ENCODE data around the gene SLC49A4.

SLC49A4 gene

DNA sequence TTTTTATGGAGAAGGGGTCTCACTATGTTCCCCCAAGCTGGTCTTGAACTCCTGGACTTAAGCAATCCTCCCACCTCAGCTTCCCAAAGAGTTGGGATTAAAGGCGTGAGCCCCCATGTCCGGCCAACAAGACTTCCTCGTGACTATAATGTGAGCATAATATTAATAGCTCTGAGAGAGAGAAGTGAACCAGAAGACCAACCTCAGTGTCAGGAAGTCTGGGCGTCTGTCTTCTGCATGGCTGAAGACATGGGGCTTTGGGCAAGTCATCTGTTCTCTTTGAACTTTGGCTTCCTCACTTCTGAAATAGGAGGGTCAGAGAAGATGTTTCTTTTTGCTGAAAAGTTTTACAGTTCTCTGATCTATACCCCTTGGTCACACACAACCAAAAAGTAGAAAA lies 92.1 kb downstream of the SLC49A4 start:
- Histone ChIP-seq H3K4me1 (ENCODE audit: control insufficient read depth, insufficient read depth, low read length) (no peaks in the 10 kb centered on the region), H3K9me3 (ENCODE audit: control insufficient read depth, insufficient read depth, low read depth, low read length) (no peaks in the 10 kb centered on the region), H3K36me3 (ENCODE audit: control insufficient read depth in 2 of 2, insufficient read depth in 1 of 2, low read length in 2 of 2) (no peaks in the 10 kb centered on the region), H3K27ac (ENCODE audit: extremely low read depth, low read depth, low read length) (no peak overlapping the region), H3K4me3 (ENCODE audit: low read depth, low read length) (no peak overlapping the region)
- ChIA-PET CTCF (no interaction called here), POLR2A (interaction anchor here (0.6 kb wide), 1 partner anchor 22 kb away, joined by 3 read pairs; no protein-coding TSS in a partner anchor)
- TF ChIP-seq PRDM10 (tag by site-specific recombination; IDR thresholded peaks at IDR 0.05) (no peak), ZBTB1 (tag by site-specific recombination; IDR thresholded peaks at IDR 0.05) (no peak), ZNF76 (tag by site-specific recombination; IDR thresholded peaks at IDR 0.05; ENCODE audit: borderline replicate concordance, low read depth) (no peak), ZNF785 (tag by site-specific recombination; IDR thresholded peaks at IDR 0.05) (no peak), ZNF501 (tag by site-specific recombination; IDR thresholded peaks at IDR 0.05) (no peak), MYNN (tag by site-specific recombination; IDR thresholded peaks at IDR 0.05; ENCODE audit: borderline replicate concordance) (no peak), ZNF24 (tag by site-specific recombination; IDR thresholded peaks at IDR 0.05) (no peak), ZNF561 (tag by site-specific recombination; IDR thresholded peaks at IDR 0.05; ENCODE audit: borderline replicate concordance) (no peak), KLF10 (tag by site-specific recombination; IDR thresholded peaks at IDR 0.05) (no peak), WT1 (tag by site-specific recombination; IDR thresholded peaks at IDR 0.05) (no peak), ZNF544 (tag by site-specific recombination; IDR thresholded peaks at IDR 0.05) (no peak), ZNF18 (tag by site-specific recombination; IDR thresholded peaks at IDR 0.05) (no peak), ZNF548 (tag by site-specific recombination; IDR thresholded peaks at IDR 0.05) (no peak), INSM2 (tag by site-specific recombination; IDR thresholded peaks at IDR 0.05) (no peak)
- TF ChIP-seq, protein P1, sequence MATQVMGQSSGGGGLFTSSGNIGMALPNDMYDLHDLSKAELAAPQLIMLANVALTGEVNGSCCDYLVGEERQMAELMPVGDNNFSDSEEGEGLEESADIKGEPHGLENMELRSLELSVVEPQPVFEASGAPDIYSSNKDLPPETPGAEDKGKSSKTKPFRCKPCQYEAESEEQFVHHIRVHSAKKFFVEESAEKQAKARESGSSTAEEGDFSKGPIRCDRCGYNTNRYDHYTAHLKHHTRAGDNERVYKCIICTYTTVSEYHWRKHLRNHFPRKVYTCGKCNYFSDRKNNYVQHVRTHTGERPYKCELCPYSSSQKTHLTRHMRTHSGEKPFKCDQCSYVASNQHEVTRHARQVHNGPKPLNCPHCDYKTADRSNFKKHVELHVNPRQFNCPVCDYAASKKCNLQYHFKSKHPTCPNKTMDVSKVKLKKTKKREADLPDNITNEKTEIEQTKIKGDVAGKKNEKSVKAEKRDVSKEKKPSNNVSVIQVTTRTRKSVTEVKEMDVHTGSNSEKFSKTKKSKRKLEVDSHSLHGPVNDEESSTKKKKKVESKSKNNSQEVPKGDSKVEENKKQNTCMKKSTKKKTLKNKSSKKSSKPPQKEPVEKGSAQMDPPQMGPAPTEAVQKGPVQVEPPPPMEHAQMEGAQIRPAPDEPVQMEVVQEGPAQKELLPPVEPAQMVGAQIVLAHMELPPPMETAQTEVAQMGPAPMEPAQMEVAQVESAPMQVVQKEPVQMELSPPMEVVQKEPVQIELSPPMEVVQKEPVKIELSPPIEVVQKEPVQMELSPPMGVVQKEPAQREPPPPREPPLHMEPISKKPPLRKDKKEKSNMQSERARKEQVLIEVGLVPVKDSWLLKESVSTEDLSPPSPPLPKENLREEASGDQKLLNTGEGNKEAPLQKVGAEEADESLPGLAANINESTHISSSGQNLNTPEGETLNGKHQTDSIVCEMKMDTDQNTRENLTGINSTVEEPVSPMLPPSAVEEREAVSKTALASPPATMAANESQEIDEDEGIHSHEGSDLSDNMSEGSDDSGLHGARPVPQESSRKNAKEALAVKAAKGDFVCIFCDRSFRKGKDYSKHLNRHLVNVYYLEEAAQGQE (tag by site-specific recombination; IDR thresholded peaks at IDR 0.05): no peak
